Neural cell (in vitro differentiated cells): ENCODE results near the gene TNFRSF13B. TPM values are rescaled to one million over a fixed set of nuclear protein-coding genes. Genes with fewer than 3 reads are reported as not detected.

Experiments used
- H2AFZ ChIP-seq: fragments of 200-600, 300-800 bp; sonication (generic), shearing (Covaris generic); 2 replicates; pipeline ENCODE4 v1.6.0; 2014; ENCODE audit warnings: low read depth, mild to moderate bottlenecking, antibody characterized with exemption, low read length, moderate library complexity
- H3F3A ChIP-seq: fragments of 200-600 bp; shearing (Covaris generic); 2 replicates; pipeline ENCODE4 v1.6.1; 2016; ENCODE audit warnings: mild to moderate bottlenecking, moderate library complexity, mixed read lengths, antibody characterized with exemption, low read length; ENCODE audit not compliant: insufficient read depth, poor library complexity, severe bottlenecking
- H3K27ac ChIP-seq: fragments of 200-600, 300-800 bp; sonication (generic), shearing (Covaris generic); 2 replicates; pipeline ENCODE4 v1.5.1; 2014; ENCODE audit warnings: mild to moderate bottlenecking, low read length, moderate library complexity
- H3K27me3 ChIP-seq: fragments of 300-800, 200-600 bp; sonication (generic), shearing (Covaris generic); 2 replicates; pipeline ENCODE4 v1.6.0; 2014; ENCODE audit warnings: mild to moderate bottlenecking, low read depth, low read length, moderate library complexity; ENCODE audit not compliant: insufficient read depth
- H3K36me3 ChIP-seq: fragments of 300-800, 200-600 bp; sonication (generic), shearing (Covaris generic); 2 replicates; pipeline ENCODE4 v1.5.1; 2014; ENCODE audit warnings: mild to moderate bottlenecking, antibody characterized with exemption, low read length, moderate library complexity; ENCODE audit not compliant: insufficient read depth
- H3K4me2 ChIP-seq: fragments of 300-800, 200-600 bp; sonication (generic), shearing (Covaris generic); 2 replicates; pipeline ENCODE4 v1.6.0; 2014; ENCODE audit warnings: mild to moderate bottlenecking, low read length
- H3K4me3 ChIP-seq: fragments of 300-800, 200-600 bp; sonication (generic), shearing (Covaris generic); 2 replicates; pipeline ENCODE4 v1.5.1; 2014; ENCODE audit warnings: mild to moderate bottlenecking, low read length, moderate library complexity
- H3K79me2 ChIP-seq: fragments of 200-600 bp; shearing (Covaris generic); replicated peaks from 2 replicates; pipeline ENCODE4 v1.6.0; 2014; ENCODE audit warnings: mild to moderate bottlenecking, low read length, moderate library complexity; ENCODE audit not compliant: insufficient read depth
- H3K9ac ChIP-seq: fragments of 300-800, 200-600 bp; sonication (generic), shearing (Covaris generic); 2 replicates; pipeline ENCODE4 v1.6.1; 2016; ENCODE audit warnings: mild to moderate bottlenecking, low read length, mixed read lengths
- H3K9me2 ChIP-seq: fragments of 200-600 bp; shearing (Covaris generic); 2 replicates; pipeline ENCODE4 v1.6.1; 2016; ENCODE audit warnings: mild to moderate bottlenecking, low read length, mixed read lengths; ENCODE audit not compliant: insufficient read depth
- H3K9me3 ChIP-seq: fragments of 200-600, 300-800 bp; sonication (generic), shearing (Covaris generic); 2 replicates; pipeline ENCODE4 v1.6.1; 2016; ENCODE audit warnings: mild to moderate bottlenecking, mixed run types, low read length, moderate library complexity, mixed read lengths
- H4K20me1 ChIP-seq: fragments of 200-600 bp; shearing (Covaris generic); 2 replicates; pipeline ENCODE4 v1.6.1; 2016; ENCODE audit warnings: mild to moderate bottlenecking, mixed run types; ENCODE audit not compliant: insufficient read depth
- EP300 ChIP-seq: fragments of 450-650 bp; conservative IDR thresholded peaks from 2 replicates; pipeline ENCODE4 v1.6.1; 2014; ENCODE audit warnings: antibody characterized with exemption, mild to moderate bottlenecking, moderate library complexity; ENCODE audit not compliant: poor library complexity, severe bottlenecking
- EZH2 ChIP-seq: fragments of 200-600, 300-800 bp; shearing (Covaris generic), sonication (generic); IDR thresholded peaks from 2 replicates; pipeline ENCODE4 v1.6.1; 2014; ENCODE audit warnings: antibody characterized with exemption, low read length, borderline replicate concordance, mild to moderate bottlenecking; ENCODE audit not compliant: insufficient read depth, poor library complexity, severe bottlenecking
- MXI1 ChIP-seq: fragments of 450-650 bp; conservative IDR thresholded peaks from 2 replicates; pipeline ENCODE4 v1.6.1; 2014; ENCODE audit warnings: antibody characterized with exemption, mild to moderate bottlenecking; ENCODE audit not compliant: poor library complexity, severe bottlenecking
- POLR2AphosphoS5 ChIP-seq: IDR thresholded peaks from 2 replicates; pipeline ENCODE4 v1.6.1; 2012
- RAD21 ChIP-seq: fragments of 450-650 bp; conservative IDR thresholded peaks from 2 replicates; pipeline ENCODE4 v1.6.1; 2014; ENCODE audit warnings: antibody characterized with exemption, mild to moderate bottlenecking, moderate library complexity
- SMC3 ChIP-seq: fragments of 450-650 bp; conservative IDR thresholded peaks from 2 replicates; pipeline ENCODE4 v1.6.1; 2014; ENCODE audit warnings: antibody characterized with exemption, mild to moderate bottlenecking, moderate library complexity; ENCODE audit not compliant: poor library complexity
- TAF1 ChIP-seq: IDR thresholded peaks from 2 replicates; pipeline ENCODE4 v1.6.1; 2012; ENCODE audit warnings: low read depth
- polyA plus RNA-seq: library from polyadenylated mRNA; depleted of rRNA; stranded (reverse); fragments of >200 nt; gene quantifications from 2 replicates; pipeline ENCODE4 v1.2.3, GENCODE V29; 2014
- TF ChIP-seq, protein P1 (sequence below): IDR thresholded peaks from 2 replicates; pipeline ENCODE4 v1.6.1; 2012; ENCODE audit warnings: borderline replicate concordance
- TF ChIP-seq, protein P2 (sequence below): fragments of 450-650 bp; IDR thresholded peaks from 2 replicates; pipeline ENCODE4 v1.5.1; 2014; ENCODE audit warnings: antibody characterized with exemption, mild to moderate bottlenecking, moderate library complexity; ENCODE audit not compliant: poor library complexity, severe bottlenecking

TNFRSF13B gene
- polyA plus RNA-seq, 1 donor from 2014 or later = not detected

DNA sequence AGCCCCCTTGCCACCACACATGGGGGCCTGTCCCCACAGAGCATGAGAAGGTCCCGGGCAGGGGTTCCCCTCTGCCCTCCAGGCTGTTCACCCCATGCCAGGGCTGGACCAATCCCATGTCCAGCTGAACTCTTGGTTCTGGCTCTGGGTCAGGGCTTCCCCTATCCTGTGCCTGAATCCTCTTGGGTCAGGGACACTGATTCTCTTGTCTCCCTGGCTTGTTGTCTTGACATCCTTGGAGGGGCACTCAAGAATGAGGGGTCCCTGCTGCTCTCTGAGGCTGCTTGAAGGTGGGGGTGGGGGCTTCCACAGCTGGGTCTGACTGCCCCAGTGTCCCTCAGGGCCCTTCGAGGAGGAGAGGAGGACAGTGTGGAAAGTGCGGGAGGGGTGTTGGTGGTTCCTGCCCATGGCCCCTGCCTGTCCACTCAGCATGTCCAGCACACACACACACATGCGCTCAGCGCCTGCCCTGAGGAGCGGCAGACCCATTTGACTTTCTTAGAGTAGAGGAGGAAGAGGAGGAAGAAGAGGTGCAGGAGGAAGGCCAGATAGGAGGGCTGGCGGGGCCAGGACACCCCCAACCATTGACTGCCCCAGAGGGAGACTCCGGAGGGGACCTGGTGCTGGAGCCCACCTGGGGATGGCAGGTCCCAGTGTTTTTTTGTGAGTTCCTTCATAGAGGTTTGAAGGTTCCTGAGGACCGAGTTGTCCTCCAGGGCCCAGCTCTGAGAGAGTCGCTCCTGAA is 47.0 kb downstream of the TNFRSF13B start:
- Histone ChIP-seq H3K27ac (no peak overlapping the region), H3K9ac (no peak overlapping the region)

DNA sequence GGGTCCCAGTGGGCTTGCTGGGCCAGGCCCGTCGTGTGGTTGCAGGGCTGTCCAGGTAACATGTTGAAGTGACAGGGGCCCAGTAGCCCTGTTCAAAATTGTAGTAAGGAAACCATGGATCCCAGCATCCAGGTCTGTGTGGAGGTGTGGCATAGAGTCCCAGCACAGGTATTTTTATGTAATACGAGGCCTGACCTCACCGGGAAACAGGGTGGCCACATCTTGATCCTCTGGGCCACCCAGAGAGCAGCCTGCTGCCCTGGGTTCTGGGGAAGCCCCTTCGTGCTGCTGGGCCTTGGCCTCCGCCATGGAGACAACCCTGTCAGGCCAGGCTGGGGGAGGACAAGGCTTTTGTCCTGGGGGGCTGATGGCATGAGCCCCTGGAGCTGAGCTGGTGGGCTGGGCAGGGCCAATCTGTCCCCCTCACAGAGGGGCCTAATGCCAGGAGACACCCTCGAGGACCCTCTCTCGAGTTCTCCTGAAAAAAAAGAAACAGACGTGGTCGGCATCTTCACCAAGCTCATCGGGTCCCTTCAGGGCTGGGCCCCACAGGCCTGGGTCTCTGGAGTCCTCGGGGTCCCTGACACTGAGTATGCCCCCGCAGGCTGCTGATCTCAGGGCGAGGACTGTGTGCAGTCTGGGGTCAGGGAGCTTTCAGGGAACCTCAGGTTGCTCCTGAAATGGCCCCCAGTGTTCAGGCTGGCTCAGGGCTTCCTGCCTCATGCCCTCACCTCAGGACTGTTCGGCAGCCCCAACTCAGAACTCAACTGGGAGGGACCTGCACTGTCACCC is 47.8 kb downstream of the TNFRSF13B start:
- Histone ChIP-seq H3K36me3 (no peaks in the 10 kb centered on the region), H4K20me1 (no peaks in the 10 kb centered on the region), H3K27ac (no peak overlapping the region), H3K79me2 (no peaks in the 10 kb centered on the region), H3K4me3 (no peak overlapping the region), H3K9ac (no peak overlapping the region), H3K4me2 (no peak overlapping the region), H3K9me3 (no peaks in the 10 kb centered on the region), H3K27me3 (no peaks in the 10 kb centered on the region), H3F3A (no peaks in the 10 kb centered on the region), H2AFZ (no peak overlapping the region), H3K9me2 (no peaks in the 10 kb centered on the region)
- TF ChIP-seq EZH2 (no peak), MXI1 (no peak), TAF1 (no peak), POLR2AphosphoS5 (no peak), RAD21 (no peak), SMC3 (no peak), EP300 (no peak)
- TF ChIP-seq, protein P1, sequence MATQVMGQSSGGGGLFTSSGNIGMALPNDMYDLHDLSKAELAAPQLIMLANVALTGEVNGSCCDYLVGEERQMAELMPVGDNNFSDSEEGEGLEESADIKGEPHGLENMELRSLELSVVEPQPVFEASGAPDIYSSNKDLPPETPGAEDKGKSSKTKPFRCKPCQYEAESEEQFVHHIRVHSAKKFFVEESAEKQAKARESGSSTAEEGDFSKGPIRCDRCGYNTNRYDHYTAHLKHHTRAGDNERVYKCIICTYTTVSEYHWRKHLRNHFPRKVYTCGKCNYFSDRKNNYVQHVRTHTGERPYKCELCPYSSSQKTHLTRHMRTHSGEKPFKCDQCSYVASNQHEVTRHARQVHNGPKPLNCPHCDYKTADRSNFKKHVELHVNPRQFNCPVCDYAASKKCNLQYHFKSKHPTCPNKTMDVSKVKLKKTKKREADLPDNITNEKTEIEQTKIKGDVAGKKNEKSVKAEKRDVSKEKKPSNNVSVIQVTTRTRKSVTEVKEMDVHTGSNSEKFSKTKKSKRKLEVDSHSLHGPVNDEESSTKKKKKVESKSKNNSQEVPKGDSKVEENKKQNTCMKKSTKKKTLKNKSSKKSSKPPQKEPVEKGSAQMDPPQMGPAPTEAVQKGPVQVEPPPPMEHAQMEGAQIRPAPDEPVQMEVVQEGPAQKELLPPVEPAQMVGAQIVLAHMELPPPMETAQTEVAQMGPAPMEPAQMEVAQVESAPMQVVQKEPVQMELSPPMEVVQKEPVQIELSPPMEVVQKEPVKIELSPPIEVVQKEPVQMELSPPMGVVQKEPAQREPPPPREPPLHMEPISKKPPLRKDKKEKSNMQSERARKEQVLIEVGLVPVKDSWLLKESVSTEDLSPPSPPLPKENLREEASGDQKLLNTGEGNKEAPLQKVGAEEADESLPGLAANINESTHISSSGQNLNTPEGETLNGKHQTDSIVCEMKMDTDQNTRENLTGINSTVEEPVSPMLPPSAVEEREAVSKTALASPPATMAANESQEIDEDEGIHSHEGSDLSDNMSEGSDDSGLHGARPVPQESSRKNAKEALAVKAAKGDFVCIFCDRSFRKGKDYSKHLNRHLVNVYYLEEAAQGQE = no peak

More for the DNA sequence above, 47.0 kb downstream of the TNFRSF13B start:
- H3K27me3 ChIP-seq = no peaks in the 10 kb centered on the region
- no peaks in the 10 kb centered on the region for H3F3A ChIP-seq
- H4K20me1 ChIP-seq = no peaks in the 10 kb centered on the region
- H3K9me2 ChIP-seq = no peaks in the 10 kb centered on the region
- H2AFZ ChIP-seq = no peak overlapping the region
- no peaks in the 10 kb centered on the region for H3K79me2 ChIP-seq
- no peak overlapping the region for H3K4me3 ChIP-seq
- H3K36me3 ChIP-seq = no peaks in the 10 kb centered on the region
- no peaks in the 10 kb centered on the region for H3K9me3 ChIP-seq
- H3K4me2 ChIP-seq = no peak overlapping the region
- TF ChIP-seq SMC3 (no peak), EZH2 (no peak), TAF1 (no peak), MXI1 (no peak), POLR2AphosphoS5 (no peak), RAD21 (no peak), EP300 (no peak)
- TF ChIP-seq, protein P1 = no peak
- TF ChIP-seq, protein P2, sequence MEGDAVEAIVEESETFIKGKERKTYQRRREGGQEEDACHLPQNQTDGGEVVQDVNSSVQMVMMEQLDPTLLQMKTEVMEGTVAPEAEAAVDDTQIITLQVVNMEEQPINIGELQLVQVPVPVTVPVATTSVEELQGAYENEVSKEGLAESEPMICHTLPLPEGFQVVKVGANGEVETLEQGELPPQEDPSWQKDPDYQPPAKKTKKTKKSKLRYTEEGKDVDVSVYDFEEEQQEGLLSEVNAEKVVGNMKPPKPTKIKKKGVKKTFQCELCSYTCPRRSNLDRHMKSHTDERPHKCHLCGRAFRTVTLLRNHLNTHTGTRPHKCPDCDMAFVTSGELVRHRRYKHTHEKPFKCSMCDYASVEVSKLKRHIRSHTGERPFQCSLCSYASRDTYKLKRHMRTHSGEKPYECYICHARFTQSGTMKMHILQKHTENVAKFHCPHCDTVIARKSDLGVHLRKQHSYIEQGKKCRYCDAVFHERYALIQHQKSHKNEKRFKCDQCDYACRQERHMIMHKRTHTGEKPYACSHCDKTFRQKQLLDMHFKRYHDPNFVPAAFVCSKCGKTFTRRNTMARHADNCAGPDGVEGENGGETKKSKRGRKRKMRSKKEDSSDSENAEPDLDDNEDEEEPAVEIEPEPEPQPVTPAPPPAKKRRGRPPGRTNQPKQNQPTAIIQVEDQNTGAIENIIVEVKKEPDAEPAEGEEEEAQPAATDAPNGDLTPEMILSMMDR = no peak
